Activated T-helper 1 cell treated with anti-CD3 and anti-CD28 coated beads, Interleukin-12 subunit alpha, Interleukin-12 subunit beta, Interleukin-2, Interleukin-4 antibody, amounts not matched to agents 30 ng/mL and 10 ng/mL and 1 ng/mL, durations not matched to agents 14 hours and 24 hours and 36 hours (primary cell): ENCODE results near the gene DOCK7. TPM values are rescaled to one million over a fixed set of nuclear protein-coding genes. Genes with fewer than 3 reads are reported as not detected.
"Not testable (repeated sequence)": the region's sequence is repeated elsewhere in the genome, so short reads cannot be mapped to it uniquely, and the experiment has no call there.

Experiments used
- DNase-seq: peaks from one replicate; pipeline ENCODE4 v3.0.0; 2021; ENCODE audit warnings: low spot score
- H3K27ac Mint-ChIP-seq: one replicate; pipeline ENCODE4 v1.8.0; 2021; ENCODE audit warnings: mild to moderate bottlenecking, mixed read lengths
- H3K27me3 Mint-ChIP-seq: one replicate; pipeline ENCODE4 v1.8.0; 2022; ENCODE audit warnings: mild to moderate bottlenecking, moderate library complexity, mixed read lengths; ENCODE audit not compliant: insufficient read depth
- H3K36me3 Mint-ChIP-seq: one replicate; pipeline ENCODE4 v1.8.0; 2021; ENCODE audit warnings: low read depth, mixed read lengths
- H3K4me1 Mint-ChIP-seq: one replicate; pipeline ENCODE4 v1.8.0; 2021; ENCODE audit warnings: low read depth, mixed read lengths
- H3K4me3 Mint-ChIP-seq: one replicate; pipeline ENCODE4 v1.8.0; 2021; ENCODE audit warnings: mild to moderate bottlenecking, moderate library complexity, mixed read lengths
- H3K9me3 Mint-ChIP-seq: one replicate; pipeline ENCODE4 v1.8.0; 2021; ENCODE audit warnings: mixed read lengths
- intact Hi-C: fragments of 100-400 bp; cut with micrococcal nuclease; formaldehyde crosslinking; loops from one replicate; pipeline ENCODE4 v1.15.1; 2024
- total RNA-seq: library from RNA; stranded (reverse); gene quantifications from 2 replicates; pipeline ENCODE4 v1.2.3, GENCODE V29; 2022

Gene DOCK7
- total RNA-seq, 1 donor from 2014 or later, result 13.4 TPM

DNA sequence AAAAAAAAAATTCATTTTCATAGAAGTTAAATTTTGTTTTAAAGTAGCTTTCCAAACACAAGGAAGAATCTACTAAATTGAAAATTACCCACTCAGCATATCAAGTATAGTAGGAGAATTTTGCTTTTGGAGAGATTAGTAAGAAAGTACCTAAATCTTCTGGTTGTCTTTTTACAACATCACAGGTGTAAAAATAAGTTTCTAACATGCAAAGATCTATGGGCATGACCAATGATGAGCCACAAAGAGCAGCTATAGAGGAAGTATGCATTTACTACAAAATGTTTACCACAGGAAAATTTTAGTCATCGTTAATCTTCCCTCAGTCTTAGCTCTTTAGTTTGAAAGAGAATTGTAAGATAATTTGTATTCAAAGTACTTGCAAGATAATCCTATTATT, 62.8 kb downstream of the DOCK7 start:
- H3K27ac Mint-ChIP-seq, result peak overlapping the region; percentile 44

DNA sequence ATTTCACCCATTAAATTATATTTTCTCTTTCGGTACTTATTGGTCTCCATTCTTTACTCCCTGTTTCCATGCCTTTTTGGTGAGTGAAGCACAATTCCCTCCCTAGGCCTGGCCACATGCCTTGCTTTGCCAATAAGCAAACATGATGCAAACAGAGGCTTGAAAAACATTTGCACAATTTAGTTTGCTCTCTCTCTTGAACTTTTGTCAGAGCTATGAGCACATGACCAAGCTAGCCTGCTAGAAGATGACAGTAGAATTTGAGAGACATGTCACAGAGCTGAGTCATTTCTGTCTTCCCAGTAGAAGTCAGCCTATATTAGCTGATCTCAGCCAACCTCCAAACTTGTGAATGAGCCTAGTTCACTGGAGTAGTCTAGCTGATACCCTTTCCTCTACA, 66.3 kb downstream of the DOCK7 start:
- Mint-ChIP-seq H3K4me3 (no peak overlapping the region), H3K27ac (no peak overlapping the region), H3K27me3 (no peaks in the 10 kb centered on the region), H3K9me3 (no peaks in the 10 kb centered on the region), H3K4me1 (peaks cover 15% of the 10 kb centered on the region), H3K36me3 (peaks cover 1% of the 10 kb centered on the region)
- no peak for DNase-seq
- intact Hi-C loops, result no loop called here

More for the DNA sequence above, 62.8 kb downstream of the DOCK7 start:
- Mint-ChIP-seq H3K9me3 (no peaks in the 10 kb centered on the region), H3K4me3 (no peak overlapping the region), H3K4me1 (peaks cover 15% of the 10 kb centered on the region), H3K27me3 (no peaks in the 10 kb centered on the region), H3K36me3 (peaks cover 1% of the 10 kb centered on the region)
- intact Hi-C loops, result no loop called here
- no peak for DNase-seq

DNA sequence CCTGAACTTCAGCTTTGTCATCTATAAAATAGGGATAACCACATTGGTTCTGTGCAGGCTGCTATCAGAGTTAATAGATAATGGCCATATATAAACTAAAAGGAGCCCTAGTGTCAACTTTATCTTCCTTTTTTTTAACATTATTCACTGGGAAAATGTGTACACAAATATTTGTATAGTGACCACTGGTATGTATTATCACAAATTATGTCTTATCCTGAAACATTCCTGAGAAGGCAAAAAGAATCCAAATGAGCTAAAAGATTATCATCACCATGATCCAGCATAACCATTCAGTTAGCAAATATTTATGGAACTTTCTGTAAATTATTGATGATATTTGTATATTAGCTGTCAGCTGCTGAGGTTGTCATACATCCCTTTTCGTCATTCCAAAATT, 74.3 kb downstream of the DOCK7 start:
- Mint-ChIP-seq H3K4me1 (no peaks in the 10 kb centered on the region), H3K4me3 (no peak overlapping the region), H3K36me3 (no peaks in the 10 kb centered on the region), H3K27ac (no peak overlapping the region), H3K27me3 (no peaks in the 10 kb centered on the region), H3K9me3 (no peaks in the 10 kb centered on the region)
- intact Hi-C loops, result no loop called here
- no peak for DNase-seq

DNA sequence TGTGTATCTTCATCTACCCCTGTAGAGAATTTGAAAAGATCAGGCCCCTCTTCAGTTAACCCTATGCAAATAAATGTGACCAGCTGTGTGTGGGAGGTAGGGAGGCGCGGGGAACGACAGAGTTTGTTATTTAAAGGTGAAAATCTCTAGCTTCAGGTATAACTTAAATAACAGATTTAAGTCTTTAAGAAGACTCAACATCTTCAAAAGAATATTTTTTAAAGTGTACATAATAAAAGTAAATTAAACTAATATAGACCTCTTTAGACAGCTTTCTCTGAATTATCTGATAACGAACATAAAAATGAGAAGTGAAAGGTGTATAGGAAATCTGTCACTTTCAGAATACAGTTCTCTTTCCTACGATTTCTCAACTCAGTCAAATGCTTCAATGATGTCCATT, 74.9 kb downstream of the DOCK7 start:
- Mint-ChIP-seq H3K4me3 (no peak overlapping the region), H3K36me3 (no peaks in the 10 kb centered on the region), H3K27ac (no peak overlapping the region), H3K27me3 (no peaks in the 10 kb centered on the region), H3K4me1 (no peaks in the 10 kb centered on the region), H3K9me3 (no peaks in the 10 kb centered on the region)
- intact Hi-C loops, result no loop called here
- DNase-seq, result no peak

- no peak for DNase-seq
- Mint-ChIP-seq H3K4me3 (no peak overlapping the region), H3K27me3 (no peaks in the 10 kb centered on the region), H3K4me1 (no peaks in the 10 kb centered on the region), H3K27ac (no peak overlapping the region), H3K36me3 (no peaks in the 10 kb centered on the region), H3K9me3 (no peaks in the 10 kb centered on the region)
- intact Hi-C loops, result no loop called here
Observed at GRCh38 chr1:62612770-62613169, 75.4 kb downstream of the DOCK7 start.

DNA sequence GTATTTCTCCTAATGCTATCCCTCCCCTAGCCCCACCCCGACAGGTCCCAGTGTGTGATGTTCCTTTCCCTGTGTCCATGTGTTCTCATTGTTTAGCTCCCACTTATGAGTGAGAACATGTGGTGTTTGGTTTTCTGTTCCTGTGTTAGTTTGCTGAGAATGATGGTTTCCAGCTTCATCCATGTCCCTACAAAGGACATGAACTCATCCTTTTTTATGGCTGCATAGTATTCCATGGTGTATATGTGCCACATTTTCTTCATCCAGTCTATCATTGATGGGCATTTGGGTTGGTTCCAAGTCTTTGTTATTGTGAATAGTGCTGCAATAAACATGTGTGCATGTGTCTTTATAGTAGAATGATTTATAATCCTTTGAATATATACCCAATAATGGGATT, 77.6 kb downstream of the DOCK7 start:
- H3K27ac Mint-ChIP-seq, H3K9me3 Mint-ChIP-seq, intact Hi-C loops: not testable (repeated sequence)

DNA sequence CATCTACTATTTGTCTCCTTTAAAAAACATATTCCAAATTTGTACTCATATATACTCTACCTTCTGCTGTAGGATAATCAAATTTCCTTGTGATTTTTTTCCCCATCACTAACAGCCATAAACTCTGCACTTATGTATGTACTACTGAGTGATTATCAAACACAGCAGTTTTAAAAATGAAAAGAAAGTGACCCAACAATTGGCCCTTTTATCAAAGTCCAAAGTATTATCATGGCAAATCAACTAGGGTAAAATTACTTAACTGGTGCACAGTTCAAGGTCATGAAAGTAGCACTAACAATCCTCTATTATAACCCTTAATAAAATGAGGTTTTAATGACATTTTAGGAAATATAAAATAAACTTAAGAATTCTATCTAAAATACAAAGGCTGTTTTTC, 79.3 kb downstream of the DOCK7 start:
- Mint-ChIP-seq H3K9me3 (no peaks in the 10 kb centered on the region), H3K4me3 (no peak overlapping the region), H3K27me3 (no peaks in the 10 kb centered on the region), H3K27ac (no peak overlapping the region), H3K36me3 (no peaks in the 10 kb centered on the region), H3K4me1 (no peaks in the 10 kb centered on the region)
- no peak for DNase-seq
- intact Hi-C loops, result no loop called here

More for the DNA sequence above, 77.6 kb downstream of the DOCK7 start:
- not testable (repeated sequence) for H3K4me3 Mint-ChIP-seq, H3K36me3 Mint-ChIP-seq, H3K4me1 Mint-ChIP-seq, H3K27me3 Mint-ChIP-seq, DNase-seq

GRCh38 chr1:62601457-62601856, 86.7 kb downstream of the DOCK7 start:
- Mint-ChIP-seq H3K27ac (no peak overlapping the region), H3K36me3 (no peaks in the 10 kb centered on the region), H3K4me1 (no peaks in the 10 kb centered on the region), H3K27me3 (peaks cover 2% of the 10 kb centered on the region), H3K4me3 (no peak overlapping the region), H3K9me3 (no peaks in the 10 kb centered on the region)
- intact Hi-C loops, result no loop called here
- no peak for DNase-seq

GRCh38 chr1:62599044-62599443, 89.1 kb downstream of the DOCK7 start:
- H3K4me1 Mint-ChIP-seq, result no peaks in the 10 kb centered on the region
- no peaks in the 10 kb centered on the region for H3K9me3 Mint-ChIP-seq
- intact Hi-C loops, result no loop called here
- peaks cover 2% of the 10 kb centered on the region for H3K27me3 Mint-ChIP-seq
- H3K4me3 Mint-ChIP-seq, result no peak overlapping the region
- H3K27ac Mint-ChIP-seq, result no peak overlapping the region
- no peaks in the 10 kb centered on the region for H3K36me3 Mint-ChIP-seq
- DNase-seq, result no peak

DNA sequence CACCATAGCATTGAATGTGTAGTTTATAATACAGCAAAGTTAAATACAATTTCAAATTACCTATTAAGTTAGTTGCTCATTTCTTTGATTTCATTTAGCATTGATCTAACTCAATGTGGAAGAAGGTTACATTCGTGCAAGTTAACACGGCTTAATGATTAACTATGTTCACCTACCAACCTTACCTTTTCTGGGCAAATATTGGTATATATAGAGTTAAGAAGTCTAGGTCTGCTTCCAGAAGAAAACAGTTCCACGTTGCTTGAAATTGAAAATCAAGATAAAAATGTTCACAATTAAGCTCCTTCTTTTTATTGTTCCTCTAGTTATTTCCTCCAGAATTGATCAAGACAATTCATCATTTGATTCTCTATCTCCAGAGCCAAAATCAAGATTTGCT, 90.9 kb downstream of the DOCK7 start, which contains the start of gene ANGPTL3:
ANGPTL3 (plus strand) TSS at position 240 of the 400 bp plus-strand sequence; CDS start at position 287, 47 bp downstream.
- Mint-ChIP-seq H3K4me3 (no peak within 1 kb of the TSS), H3K9me3 (no peaks in the 10 kb centered on the region), H3K36me3 (no peaks in the 10 kb centered on the region), H3K27ac (no peak within 1 kb of the TSS), H3K27me3 (peaks cover 3% of the 10 kb centered on the region), H3K4me1 (no peaks in the 10 kb centered on the region)
- intact Hi-C loops, result no loop called here
- no peak for DNase-seq

DNA sequence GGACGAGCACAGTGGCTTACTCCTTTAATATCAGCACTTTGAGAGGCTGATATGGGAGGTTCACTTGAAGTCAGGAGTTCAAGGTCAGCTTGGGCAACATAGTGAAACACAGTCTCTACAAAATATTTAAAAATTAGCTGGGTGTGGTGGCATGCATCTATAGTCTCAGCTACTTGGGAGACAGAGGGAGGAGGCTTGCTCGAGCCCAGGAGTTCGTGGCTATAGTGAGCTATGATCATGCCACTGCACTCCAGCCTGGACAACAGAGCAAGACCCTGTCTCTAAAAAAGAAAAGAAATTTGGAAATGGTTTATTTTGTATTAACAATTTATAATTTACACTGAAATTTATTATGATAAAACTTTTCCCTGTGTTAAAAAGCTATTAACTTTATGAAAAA, 92.5 kb downstream of the DOCK7 start:
- Mint-ChIP-seq H3K4me1 (no peaks in the 10 kb centered on the region), H3K36me3 (no peaks in the 10 kb centered on the region), H3K9me3 (no peaks in the 10 kb centered on the region), H3K27ac (no peak overlapping the region), H3K4me3 (no peak overlapping the region), H3K27me3 (peaks cover 3% of the 10 kb centered on the region)
- no peak for DNase-seq
- intact Hi-C loops, result no loop called here

DNA sequence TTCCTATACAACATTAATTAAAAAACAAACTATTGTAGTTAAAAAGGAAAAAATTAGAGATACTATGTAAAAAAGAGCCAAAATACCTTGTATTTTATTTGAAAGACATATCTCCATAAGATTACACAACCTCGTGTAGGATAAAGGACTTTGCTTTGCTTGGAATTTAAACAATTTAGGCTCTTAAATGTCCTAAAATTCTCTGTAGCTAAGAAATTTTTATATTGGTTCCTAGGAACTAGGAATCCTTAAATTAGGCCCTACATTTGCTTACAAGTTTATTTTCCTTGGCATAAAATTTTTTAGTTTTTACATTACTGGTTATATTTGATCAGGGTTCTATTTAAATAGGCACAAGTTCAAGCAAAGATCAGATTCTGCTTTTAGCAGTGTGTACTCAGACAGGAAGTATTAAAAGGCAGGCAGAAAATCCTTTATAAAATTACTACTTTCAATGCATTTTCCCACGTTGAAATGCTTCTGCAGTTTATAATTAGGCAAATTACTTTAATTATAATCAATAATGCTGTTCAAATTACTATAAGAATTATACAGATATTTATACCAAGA, 94.3 kb downstream of the DOCK7 start:
- intact Hi-C loops, result no loop called here
- no peak overlapping the region for H3K27ac Mint-ChIP-seq
- no peak for DNase-seq
- H3K9me3 Mint-ChIP-seq, result no peaks in the 10 kb centered on the region
- no peaks in the 10 kb centered on the region for H3K36me3 Mint-ChIP-seq
- no peak overlapping the region for H3K4me3 Mint-ChIP-seq
- no peaks in the 10 kb centered on the region for H3K4me1 Mint-ChIP-seq
- peaks cover 3% of the 10 kb centered on the region for H3K27me3 Mint-ChIP-seq

- H3K27ac Mint-ChIP-seq, result no peak overlapping the region
- no peak for DNase-seq
- no peaks in the 10 kb centered on the region for H3K9me3 Mint-ChIP-seq
- peaks cover 2% of the 10 kb centered on the region for H3K27me3 Mint-ChIP-seq
- H3K4me3 Mint-ChIP-seq, result no peak overlapping the region
- H3K36me3 Mint-ChIP-seq, result no peaks in the 10 kb centered on the region
- intact Hi-C loops, result no loop called here
- no peaks in the 10 kb centered on the region for H3K4me1 Mint-ChIP-seq
Observed at GRCh38 chr1:62590970-62591368, 97.2 kb downstream of the DOCK7 start.
